ENCODE results near the gene CCDC50.

CCDC50 gene

DNA sequence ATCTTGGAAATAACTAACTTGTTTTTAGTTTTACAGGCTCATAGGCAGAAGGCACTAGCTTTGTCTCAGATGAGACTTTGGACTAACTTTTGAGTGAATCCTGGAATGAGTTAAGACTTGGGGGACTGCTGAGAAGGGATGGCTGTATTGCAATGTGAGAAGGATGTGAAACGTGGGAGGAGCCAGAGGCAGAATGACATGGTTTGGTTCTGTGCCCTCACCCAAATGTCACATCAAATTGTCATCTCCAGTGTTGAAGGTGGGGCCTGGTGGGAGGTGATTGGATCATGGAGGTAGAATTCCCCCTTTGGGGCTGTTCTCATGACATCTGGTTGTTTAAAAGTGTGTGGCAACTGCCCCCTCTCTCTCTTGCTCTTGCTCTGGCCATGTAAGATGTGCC, 28.8 kb upstream of the CCDC50 start:
- Histone ChIP-seq H2BK120ac (ENCODE audit: low read depth, low read length) (no peak overlapping the region), H3K23ac (ENCODE audit: low read length) (no peak overlapping the region), H4K5ac (ENCODE audit: low read length) (no peak overlapping the region), H3K4me1 (ENCODE audit: control insufficient read depth, low read depth, low read length) (peaks cover 2% of the 10 kb centered on the region), H2AK5ac (ENCODE audit: low read length) (no peak overlapping the region), H3K9ac (ENCODE audit: low read length) (no peak overlapping the region), H3K27me3 (ENCODE audit: insufficient read depth, low read length, poor library complexity) (no peaks in the 10 kb centered on the region), H3K4ac (ENCODE audit: low read depth, low read length) (no peak overlapping the region), H3K36me3 (ENCODE audit: control insufficient read depth, insufficient read depth, low read length) (no peaks in the 10 kb centered on the region), H3K4me2 (ENCODE audit: low read length) (no peak overlapping the region), H2BK5ac (ENCODE audit: low read length) (no peak overlapping the region), H3K27ac (ENCODE audit: low read depth, low read length) (no peak overlapping the region), H3K56ac (ENCODE audit: low read length) (no peak overlapping the region), H4K8ac (ENCODE audit: low read depth, low read length) (no peak overlapping the region), H3K79me2 (ENCODE audit: control insufficient read depth, insufficient read depth, low read length) (no peaks in the 10 kb centered on the region), H3K4me3 (ENCODE audit: low read length) (no peak overlapping the region), H2BK15ac (replicated peaks; ENCODE audit: low read depth) (no peak overlapping the region), H3K18ac (ENCODE audit: low read length) (no peak overlapping the region), H3K79me1 (ENCODE audit: low read length) (no peaks in the 10 kb centered on the region)
- DNase-seq: no peak
- WGBS (ENCODE audit: extremely low coverage, insufficient coverage, low lambda C conversion rate): no CpG with 5 or more reads among the region's 1 CpG

DNA sequence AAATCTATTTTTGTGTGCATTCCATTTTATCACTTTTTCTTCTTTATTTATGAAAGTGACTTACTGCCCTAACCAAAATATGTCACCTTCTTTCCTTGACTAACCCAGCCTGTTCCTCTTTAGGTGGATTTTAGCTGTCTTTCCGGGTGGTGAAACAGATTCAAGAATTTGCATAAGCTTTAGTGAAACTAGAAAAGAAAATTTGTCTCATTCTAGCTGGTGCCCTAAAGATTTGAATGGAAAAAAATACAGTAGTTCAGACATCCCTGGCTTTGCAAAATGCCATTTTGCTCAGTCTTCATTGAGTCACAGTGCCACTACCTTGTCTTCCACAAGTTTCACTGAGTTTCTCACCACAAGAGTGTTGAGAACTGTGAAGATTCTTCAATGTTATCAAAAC, 28.2 kb upstream of the CCDC50 start:
- no peaks in the 10 kb centered on the region for H3K79me1 ChIP-seq (ENCODE audit: low read length)
- no peak overlapping the region for H3K23ac ChIP-seq (ENCODE audit: low read length)
- no peak overlapping the region for H4K5ac ChIP-seq (ENCODE audit: low read length)
- no peak overlapping the region for H3K27ac ChIP-seq (ENCODE audit: low read depth, low read length)
- H3K18ac ChIP-seq (ENCODE audit: low read length): no peak overlapping the region
- H3K4ac ChIP-seq (ENCODE audit: low read depth, low read length): no peak overlapping the region
- H2BK120ac ChIP-seq (ENCODE audit: low read depth, low read length): no peak overlapping the region
- H3K79me2 ChIP-seq (ENCODE audit: control insufficient read depth, insufficient read depth, low read length): no peaks in the 10 kb centered on the region
- no peak overlapping the region for H3K9ac ChIP-seq (ENCODE audit: low read length)
- H2BK5ac ChIP-seq (ENCODE audit: low read length): no peak overlapping the region
- H3K4me1 ChIP-seq (ENCODE audit: control insufficient read depth, low read depth, low read length): peaks cover 2% of the 10 kb centered on the region
- no peaks in the 10 kb centered on the region for H3K27me3 ChIP-seq (ENCODE audit: insufficient read depth, low read length, poor library complexity)
- H3K4me3 ChIP-seq (ENCODE audit: low read length): no peak overlapping the region
- no CpG with 5 or more reads among the region's 1 CpG for WGBS (ENCODE audit: extremely low coverage, insufficient coverage, low lambda C conversion rate)
- DNase-seq: no peak
- H2AK5ac ChIP-seq (ENCODE audit: low read length): no peak overlapping the region
- no peak overlapping the region for H3K4me2 ChIP-seq (ENCODE audit: low read length)
- H2BK15ac ChIP-seq (replicated peaks; ENCODE audit: low read depth): no peak overlapping the region
- H3K56ac ChIP-seq (ENCODE audit: low read length): no peak overlapping the region
- no peaks in the 10 kb centered on the region for H3K36me3 ChIP-seq (ENCODE audit: control insufficient read depth, insufficient read depth, low read length)
- no peak overlapping the region for H4K8ac ChIP-seq (ENCODE audit: low read depth, low read length)

DNA sequence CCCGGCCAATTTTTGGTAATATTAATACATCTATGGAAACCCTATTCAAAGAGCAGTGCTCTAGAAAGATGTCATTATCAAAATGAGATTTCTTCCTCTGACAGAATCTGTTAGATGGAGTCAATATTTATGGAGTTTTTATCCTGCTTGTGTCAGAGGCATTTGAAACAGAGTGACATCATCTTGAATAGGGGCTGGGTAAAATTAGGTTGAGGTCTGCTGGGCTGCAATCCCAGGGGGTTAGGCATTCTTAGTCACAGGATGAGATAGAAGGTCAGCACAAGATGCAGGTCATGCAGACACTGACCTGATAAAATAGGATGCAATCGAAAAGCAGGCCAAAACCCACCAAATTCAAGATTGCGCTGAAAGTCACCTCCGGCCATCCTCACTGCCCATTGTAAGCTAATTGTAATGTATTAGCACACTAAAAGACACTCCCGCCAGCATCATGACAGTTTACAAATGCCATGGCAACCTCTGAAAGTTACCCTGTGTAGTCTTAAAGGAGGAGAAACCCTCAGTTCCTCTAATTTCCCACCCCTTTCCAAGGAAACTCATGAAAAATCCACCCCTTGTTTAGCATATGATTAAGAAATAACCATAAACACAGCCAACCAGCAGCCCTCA, 27.3 kb upstream of the CCDC50 start:
- Histone ChIP-seq H3K27ac (ENCODE audit: low read depth, low read length) (no peak overlapping the region), H2BK120ac (ENCODE audit: low read depth, low read length) (no peak overlapping the region), H4K5ac (ENCODE audit: low read length) (no peak overlapping the region), H2BK15ac (replicated peaks; ENCODE audit: low read depth) (no peak overlapping the region), H3K18ac (ENCODE audit: low read length) (no peak overlapping the region), H3K9ac (ENCODE audit: low read length) (no peak overlapping the region), H3K23ac (ENCODE audit: low read length) (no peak overlapping the region), H3K79me1 (ENCODE audit: low read length) (no peaks in the 10 kb centered on the region), H3K4me3 (ENCODE audit: low read length) (no peak overlapping the region), H3K4ac (ENCODE audit: low read depth, low read length) (no peak overlapping the region), H2AK5ac (ENCODE audit: low read length) (no peak overlapping the region), H3K4me2 (ENCODE audit: low read length) (no peak overlapping the region), H4K8ac (ENCODE audit: low read depth, low read length) (no peak overlapping the region), H3K79me2 (ENCODE audit: control insufficient read depth, insufficient read depth, low read length) (no peaks in the 10 kb centered on the region), H3K36me3 (ENCODE audit: control insufficient read depth, insufficient read depth, low read length) (no peaks in the 10 kb centered on the region), H3K56ac (ENCODE audit: low read length) (no peak overlapping the region), H3K27me3 (ENCODE audit: insufficient read depth, low read length, poor library complexity) (no peaks in the 10 kb centered on the region), H2BK5ac (ENCODE audit: low read length) (no peak overlapping the region), H3K4me1 (ENCODE audit: control insufficient read depth, low read depth, low read length) (peaks cover 2% of the 10 kb centered on the region)
- WGBS (ENCODE audit: extremely low coverage, insufficient coverage, low lambda C conversion rate): no CpG with 5 or more reads among the region's 5 CpGs
- DNase-seq: peak; percentile 94

DNA sequence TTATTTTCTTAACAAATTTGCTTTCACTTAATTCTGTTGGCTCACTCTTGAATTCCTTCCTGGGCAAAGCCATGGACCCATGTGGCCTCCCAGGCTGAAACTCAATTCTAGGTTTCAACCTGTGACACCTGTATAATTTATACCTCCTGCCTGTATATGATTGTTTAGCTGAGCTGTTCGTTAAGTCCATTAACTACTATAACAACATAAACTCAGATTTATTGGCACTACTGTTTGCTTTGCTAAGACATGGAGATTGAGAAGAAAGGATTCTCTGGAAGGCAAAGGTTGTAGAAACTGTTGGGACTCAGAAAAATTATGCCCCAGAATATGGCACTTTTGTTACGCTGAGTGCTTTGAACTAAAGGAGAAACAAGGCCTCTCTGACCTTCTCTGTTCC, 26.7 kb upstream of the CCDC50 start:
- H3K4me2 ChIP-seq (ENCODE audit: low read length): no peak overlapping the region
- H3K79me2 ChIP-seq (ENCODE audit: control insufficient read depth, insufficient read depth, low read length): no peaks in the 10 kb centered on the region
- no peak overlapping the region for H3K4ac ChIP-seq (ENCODE audit: low read depth, low read length)
- no peak overlapping the region for H2AK5ac ChIP-seq (ENCODE audit: low read length)
- no peak for DNase-seq
- no CpG with 5 or more reads among the region's 2 CpGs for WGBS (ENCODE audit: extremely low coverage, insufficient coverage, low lambda C conversion rate)
- no peak overlapping the region for H2BK15ac ChIP-seq (replicated peaks; ENCODE audit: low read depth)
- H3K36me3 ChIP-seq (ENCODE audit: control insufficient read depth, insufficient read depth, low read length): no peaks in the 10 kb centered on the region
- no peak overlapping the region for H3K23ac ChIP-seq (ENCODE audit: low read length)
- H3K4me1 ChIP-seq (ENCODE audit: control insufficient read depth, low read depth, low read length): peaks cover 2% of the 10 kb centered on the region
- no peak overlapping the region for H3K4me3 ChIP-seq (ENCODE audit: low read length)
- no peak overlapping the region for H3K56ac ChIP-seq (ENCODE audit: low read length)
- no peaks in the 10 kb centered on the region for H3K27me3 ChIP-seq (ENCODE audit: insufficient read depth, low read length, poor library complexity)
- no peak overlapping the region for H3K27ac ChIP-seq (ENCODE audit: low read depth, low read length)
- no peak overlapping the region for H3K18ac ChIP-seq (ENCODE audit: low read length)
- no peak overlapping the region for H2BK120ac ChIP-seq (ENCODE audit: low read depth, low read length)
- H2BK5ac ChIP-seq (ENCODE audit: low read length): no peak overlapping the region
- H3K9ac ChIP-seq (ENCODE audit: low read length): no peak overlapping the region
- no peaks in the 10 kb centered on the region for H3K79me1 ChIP-seq (ENCODE audit: low read length)
- H4K8ac ChIP-seq (ENCODE audit: low read depth, low read length): no peak overlapping the region
- no peak overlapping the region for H4K5ac ChIP-seq (ENCODE audit: low read length)

DNA sequence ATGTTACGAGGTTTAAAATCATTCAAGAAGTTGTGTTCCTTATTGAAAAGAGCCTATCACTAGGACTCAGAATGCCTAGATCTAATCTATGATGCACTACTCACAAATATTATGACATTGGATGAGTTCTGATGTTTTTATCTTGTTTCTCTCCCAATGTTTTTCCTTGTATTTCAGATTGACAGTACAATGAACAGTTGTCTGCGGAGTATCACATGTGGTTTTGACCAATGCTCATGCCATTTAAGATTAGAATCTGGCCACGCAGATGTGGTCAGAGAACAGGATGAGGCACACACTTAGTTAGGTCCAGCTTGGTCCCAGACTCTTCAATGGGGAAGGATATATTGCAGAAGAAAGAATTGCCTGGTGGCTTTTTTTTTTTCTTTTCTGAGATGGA, 25.6 kb upstream of the CCDC50 start:
- Histone ChIP-seq H3K56ac (ENCODE audit: low read length) (no peak overlapping the region), H3K27me3 (ENCODE audit: insufficient read depth, low read length, poor library complexity) (no peaks in the 10 kb centered on the region), H3K23ac (ENCODE audit: low read length) (no peak overlapping the region), H3K79me1 (ENCODE audit: low read length) (no peaks in the 10 kb centered on the region), H2BK15ac (replicated peaks; ENCODE audit: low read depth) (no peak overlapping the region), H3K4me2 (ENCODE audit: low read length) (no peak overlapping the region), H2BK120ac (ENCODE audit: low read depth, low read length) (no peak overlapping the region), H2AK5ac (ENCODE audit: low read length) (no peak overlapping the region), H2BK5ac (ENCODE audit: low read length) (no peak overlapping the region), H3K36me3 (ENCODE audit: control insufficient read depth, insufficient read depth, low read length) (no peaks in the 10 kb centered on the region), H3K27ac (ENCODE audit: low read depth, low read length) (no peak overlapping the region), H3K4me1 (ENCODE audit: control insufficient read depth, low read depth, low read length) (peaks cover 2% of the 10 kb centered on the region), H3K18ac (ENCODE audit: low read length) (no peak overlapping the region), H3K9ac (ENCODE audit: low read length) (no peak overlapping the region), H3K79me2 (ENCODE audit: control insufficient read depth, insufficient read depth, low read length) (no peaks in the 10 kb centered on the region), H4K8ac (ENCODE audit: low read depth, low read length) (no peak overlapping the region), H3K4ac (ENCODE audit: low read depth, low read length) (no peak overlapping the region), H4K5ac (ENCODE audit: low read length) (no peak overlapping the region), H3K4me3 (ENCODE audit: low read length) (no peak overlapping the region)
- DNase-seq: no peak
- no CpG with 5 or more reads among the region's 3 CpGs for WGBS (ENCODE audit: extremely low coverage, insufficient coverage, low lambda C conversion rate)

DNA sequence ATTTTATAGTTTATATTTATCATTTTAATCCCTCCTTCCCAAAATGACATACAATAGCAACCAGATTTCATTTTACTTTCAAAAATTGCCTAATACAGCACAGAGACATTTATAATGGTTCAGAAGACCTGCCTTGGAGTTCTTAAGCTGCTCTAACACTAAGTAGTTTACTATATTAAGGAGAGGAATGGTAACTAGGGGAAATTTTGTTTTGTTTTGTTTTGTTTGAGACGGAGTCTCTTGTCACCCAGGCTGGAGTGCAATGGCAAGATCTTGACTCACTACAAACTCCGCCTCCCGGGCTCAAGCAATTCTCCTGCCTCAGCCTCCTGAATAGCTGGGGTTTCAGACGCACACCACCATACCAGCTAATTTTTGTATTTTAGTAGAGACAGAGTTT, 22.8 kb upstream of the CCDC50 start:
- Histone ChIP-seq H3K9ac (ENCODE audit: low read length) (no peak overlapping the region), H4K5ac (ENCODE audit: low read length) (no peak overlapping the region), H3K56ac (ENCODE audit: low read length) (no peak overlapping the region), H3K27ac (ENCODE audit: low read depth, low read length) (no peak overlapping the region), H2AK5ac (ENCODE audit: low read length) (no peak overlapping the region), H3K18ac (ENCODE audit: low read length) (no peak overlapping the region), H2BK15ac (replicated peaks; ENCODE audit: low read depth) (no peak overlapping the region), H2BK120ac (ENCODE audit: low read depth, low read length) (no peak overlapping the region), H3K4me2 (ENCODE audit: low read length) (no peak overlapping the region), H2BK5ac (ENCODE audit: low read length) (no peak overlapping the region), H3K4me1 (ENCODE audit: control insufficient read depth, low read depth, low read length) (peaks cover 2% of the 10 kb centered on the region), H3K27me3 (ENCODE audit: insufficient read depth, low read length, poor library complexity) (no peaks in the 10 kb centered on the region), H3K4me3 (ENCODE audit: low read length) (no peak overlapping the region), H3K36me3 (ENCODE audit: control insufficient read depth, insufficient read depth, low read length) (no peaks in the 10 kb centered on the region), H3K79me2 (ENCODE audit: control insufficient read depth, insufficient read depth, low read length) (no peaks in the 10 kb centered on the region), H4K8ac (ENCODE audit: low read depth, low read length) (no peak overlapping the region), H3K4ac (ENCODE audit: low read depth, low read length) (no peak overlapping the region), H3K23ac (ENCODE audit: low read length) (no peak overlapping the region), H3K79me1 (ENCODE audit: low read length) (no peaks in the 10 kb centered on the region)
- DNase-seq: no peak
- WGBS (ENCODE audit: extremely low coverage, insufficient coverage, low lambda C conversion rate): no CpG with 5 or more reads among the region's 4 CpGs
